Fibroblast of pulmonary artery (primary cell): ENCODE data around the gene RPA3.

Experiments
- DNase-seq: peaks from one replicate; pipeline ENCODE4 v3.0.0-alpha.2; 2010; ENCODE audit warnings: low read depth
- H3K4me3 ChIP-seq: replicated peaks from 2 replicates; pipeline ENCODE4 v1.5.1; 2011; ENCODE audit warnings: low read depth, mild to moderate bottlenecking, control low read depth, low read length, moderate library complexity
- TF ChIP-seq, protein P1 (sequence below): IDR thresholded peaks from 2 replicates; pipeline ENCODE4 v1.5.1; 2011; ENCODE audit warnings: mild to moderate bottlenecking, control low read depth, low read length, inconsistent platforms; ENCODE audit errors: missing control alignments

RPA3 gene

GRCh38 chr7:7718492-7718891 lies at the start of gene RPA3:
Gene RPA3, minus strand, starts transcription at chr7:7718607. Its CDS starts 78,189 bp downstream, at chr7:7640418.
- H3K4me3 ChIP-seq, result no peak within 1 kb of the TSS
- TF ChIP-seq, protein P1, sequence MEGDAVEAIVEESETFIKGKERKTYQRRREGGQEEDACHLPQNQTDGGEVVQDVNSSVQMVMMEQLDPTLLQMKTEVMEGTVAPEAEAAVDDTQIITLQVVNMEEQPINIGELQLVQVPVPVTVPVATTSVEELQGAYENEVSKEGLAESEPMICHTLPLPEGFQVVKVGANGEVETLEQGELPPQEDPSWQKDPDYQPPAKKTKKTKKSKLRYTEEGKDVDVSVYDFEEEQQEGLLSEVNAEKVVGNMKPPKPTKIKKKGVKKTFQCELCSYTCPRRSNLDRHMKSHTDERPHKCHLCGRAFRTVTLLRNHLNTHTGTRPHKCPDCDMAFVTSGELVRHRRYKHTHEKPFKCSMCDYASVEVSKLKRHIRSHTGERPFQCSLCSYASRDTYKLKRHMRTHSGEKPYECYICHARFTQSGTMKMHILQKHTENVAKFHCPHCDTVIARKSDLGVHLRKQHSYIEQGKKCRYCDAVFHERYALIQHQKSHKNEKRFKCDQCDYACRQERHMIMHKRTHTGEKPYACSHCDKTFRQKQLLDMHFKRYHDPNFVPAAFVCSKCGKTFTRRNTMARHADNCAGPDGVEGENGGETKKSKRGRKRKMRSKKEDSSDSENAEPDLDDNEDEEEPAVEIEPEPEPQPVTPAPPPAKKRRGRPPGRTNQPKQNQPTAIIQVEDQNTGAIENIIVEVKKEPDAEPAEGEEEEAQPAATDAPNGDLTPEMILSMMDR, result no peak
- DNase-seq, result no peak

DNA sequence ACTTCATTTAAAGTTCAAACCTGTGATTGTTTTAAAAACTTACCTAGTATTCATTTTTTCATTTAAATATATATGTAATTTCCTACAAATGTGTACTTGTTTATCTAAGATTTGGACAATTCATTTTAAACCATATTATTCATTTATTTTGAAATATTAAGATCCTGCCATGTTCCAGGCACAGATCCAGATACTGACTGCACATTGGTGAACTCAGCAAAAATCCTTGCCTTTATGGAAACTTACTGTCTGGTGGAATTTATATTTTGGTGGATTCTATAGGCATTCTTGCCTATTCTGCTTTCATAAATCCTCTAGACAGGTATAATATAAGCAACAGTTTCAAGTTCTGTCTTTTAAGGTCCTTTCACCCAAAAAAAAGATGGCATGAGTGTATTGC lies 48.3 kb upstream of the RPA3 start:
- peak; percentile 23 for DNase-seq
- H3K4me3 ChIP-seq, result no peak overlapping the region
- TF ChIP-seq, protein P1, result no peak

- TF ChIP-seq, protein P1, result no peak
- no peak for DNase-seq
- H3K4me3 ChIP-seq, result no peak overlapping the region
Measured at GRCh38 chr7:7765422-7765821, 47.0 kb upstream of the RPA3 start.

DNA sequence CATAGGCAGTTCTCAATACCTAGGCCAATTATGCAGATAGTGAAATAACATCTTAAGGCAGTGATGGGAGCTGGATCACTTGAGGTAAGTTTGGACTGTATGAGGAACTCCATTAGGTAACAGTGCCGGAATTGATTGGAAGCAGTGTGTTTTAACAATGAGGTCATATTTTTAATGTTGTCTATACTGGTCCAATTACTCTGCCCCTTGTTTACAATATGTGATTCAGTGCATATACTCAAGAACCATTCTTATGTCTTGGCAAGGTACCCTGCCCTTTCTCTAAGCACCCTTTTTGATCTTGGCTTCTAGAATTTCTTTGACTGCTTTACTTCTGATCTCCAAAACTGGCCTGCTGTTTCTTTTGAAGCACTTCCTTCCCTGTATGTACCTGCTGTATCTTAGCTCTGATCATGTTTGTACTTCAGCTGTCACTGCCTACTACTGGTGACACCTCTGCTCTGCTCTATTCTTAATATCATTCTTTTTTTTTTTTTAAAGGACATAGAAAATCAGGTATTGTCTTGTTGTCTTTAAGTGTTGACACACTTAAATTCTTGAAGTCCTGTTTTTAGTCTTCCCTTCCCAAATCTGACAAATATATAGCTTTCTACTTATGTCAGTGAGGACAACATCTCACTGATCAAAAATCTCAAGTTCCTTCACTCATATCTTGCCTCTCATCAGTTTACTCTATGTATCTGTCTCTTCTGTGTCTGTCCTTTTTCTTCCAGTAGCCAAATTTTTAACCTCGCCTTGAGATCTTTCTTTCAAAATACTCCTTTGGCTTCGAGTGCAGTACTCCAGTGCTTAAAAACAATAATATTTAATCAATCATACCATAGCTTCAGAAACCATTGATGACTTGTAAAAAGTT lies 46.4 kb upstream of the RPA3 start:
- no peak overlapping the region for H3K4me3 ChIP-seq
- no peak for DNase-seq
- TF ChIP-seq, protein P1, result no peak

GRCh38 chr7:7761974-7762779 lies 43.8 kb upstream of the RPA3 start:
- TF ChIP-seq, protein P1, result no peak
- H3K4me3 ChIP-seq, result peak overlapping the region; percentile 59
- DNase-seq, result peak; percentile 62

- H3K4me3 ChIP-seq, result peak overlapping the region; percentile 59
- peak; percentile 74 for DNase-seq
Measured at GRCh38 chr7:7761340-7761973, 43.0 kb upstream of the RPA3 start.

More at GRCh38 chr7:7761340-7761973, 43.0 kb upstream of the RPA3 start:
- TF ChIP-seq, protein P1, result peak; percentile 35
